ENCODE results near the gene KIRREL2. TPM values are rescaled to one million over a fixed set of nuclear protein-coding genes. Genes with fewer than 3 reads are reported as not detected.
A peak's percentile ranks its signal among the peaks of the same experiment; 100 is the strongest.
"Not testable (repeated sequence)": the region's sequence is repeated elsewhere in the genome, so short reads cannot be mapped to it uniquely, and the experiment has no call there.

Gene KIRREL2
- total RNA-seq, 3 donors from 2014 or later (not counting 1 experiment from before 2014, with no cell fraction given): 0.27 TPM; not detected in 2

DNA sequence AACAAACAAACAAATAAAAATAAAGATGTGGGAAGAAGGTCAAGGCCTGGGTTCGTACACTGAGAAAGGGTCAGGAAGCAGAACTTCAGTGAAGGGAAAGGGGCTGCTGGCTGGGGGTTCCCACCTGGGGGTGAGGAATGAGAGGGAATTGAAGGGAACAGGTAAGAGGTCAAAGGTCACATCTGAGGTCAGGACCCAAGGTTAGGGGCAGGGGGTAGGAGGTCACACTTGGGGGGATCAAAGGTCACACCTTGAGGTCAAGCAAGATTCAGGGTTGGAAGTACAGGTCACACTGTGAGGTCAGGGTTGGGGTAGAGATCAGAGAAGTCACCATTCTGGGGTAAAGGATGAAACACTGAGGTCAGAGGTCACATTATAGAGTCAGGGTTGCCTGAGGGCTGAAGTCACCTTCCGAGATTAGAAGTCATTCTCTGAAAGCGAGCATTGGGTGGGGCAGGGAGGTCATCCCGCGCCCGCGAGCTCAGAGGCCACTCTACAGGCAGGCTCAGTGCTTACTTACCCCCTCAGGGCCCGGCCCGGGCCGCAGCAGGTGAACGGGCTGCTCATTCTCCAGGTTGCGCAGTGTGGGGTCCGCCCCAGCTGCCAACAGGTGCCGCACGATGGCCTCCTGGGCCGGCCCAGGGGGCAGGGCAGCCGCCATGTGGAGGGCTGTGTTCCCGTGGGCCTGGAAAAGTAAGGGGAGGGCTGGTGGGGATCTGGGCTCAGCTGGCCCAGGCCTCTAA, 32.8 kb downstream of the KIRREL2 start:
- peaks cover 18% of the 10 kb centered on the region for H3K36me3 Mint-ChIP-seq
- WGBS (ENCODE audit: insufficient coverage): 97% methylated on average over 18 of the region's 18 CpGs
- H3K27ac Mint-ChIP-seq: peak overlapping the region; percentile 42 to 83

GRCh38 chr19:35890113-35890650, 33.5 kb downstream of the KIRREL2 start:
- no peaks in the 10 kb centered on the region for H3K27me3 ChIP-seq (ENCODE audit: control insufficient read depth, insufficient read depth, low read length)
- ATAC-seq: peak in 1 of 3 donors; percentile 25
- peak overlapping the region in 1 of 2 donors; percentile 76 for H3K27ac Mint-ChIP-seq
- TF ChIP-seq CTCF (IDR thresholded peaks at IDR 0.05): no peak
- H3K27me3 Mint-ChIP-seq (ENCODE audit: low read depth in 2 of 2): no peaks in the 10 kb centered on the region
- WGBS (ENCODE audit: insufficient coverage): 98% methylated on average over 13 of the region's 13 CpGs
- H3K4me3 Mint-ChIP-seq: no peak overlapping the region
- H3K27ac ChIP-seq (ENCODE audit: low read length): no peak overlapping the region
- no peaks in the 10 kb centered on the region for H3K9me3 ChIP-seq (ENCODE audit: control insufficient read depth, insufficient read depth, low read length)
- H3K4me1 ChIP-seq (ENCODE audit: control insufficient read depth, insufficient read depth, low read length): no peaks in the 10 kb centered on the region
- H3K36me3 ChIP-seq (ENCODE audit: control insufficient read depth, insufficient read depth, low read length): peaks cover 66% of the 10 kb centered on the region
- H3K9me3 Mint-ChIP-seq: no peaks in the 10 kb centered on the region
- intact Hi-C loops (cut with micrococcal nuclease): no loop called here
- H3K4me3 ChIP-seq (ENCODE audit: low read length): no peak overlapping the region
- peaks cover 4 to 11% of the 10 kb centered on the region in 2 donors for H3K4me1 Mint-ChIP-seq
- DNase-seq: no peak
- H3K36me3 Mint-ChIP-seq: peaks cover 18% of the 10 kb centered on the region

More for the DNA sequence above, 32.8 kb downstream of the KIRREL2 start:
- Mint-ChIP-seq H3K4me3 (peak overlapping the region; percentile 45), H3K9me3 (no peaks in the 10 kb centered on the region), H3K4me1 (peaks cover 4 to 11% of the 10 kb centered on the region in 2 donors), H3K27me3 (ENCODE audit: low read depth in 2 of 2) (no peaks in the 10 kb centered on the region)
- intact Hi-C loops (cut with micrococcal nuclease): no loop called here
- Histone ChIP-seq H3K4me3 (ENCODE audit: low read length) (no peak overlapping the region), H3K4me1 (ENCODE audit: control insufficient read depth, insufficient read depth, low read length) (no peaks in the 10 kb centered on the region), H3K27ac (ENCODE audit: low read length) (no peak overlapping the region), H3K9me3 (ENCODE audit: control insufficient read depth, insufficient read depth, low read length) (no peaks in the 10 kb centered on the region), H3K27me3 (ENCODE audit: control insufficient read depth, insufficient read depth, low read length) (no peaks in the 10 kb centered on the region), H3K36me3 (ENCODE audit: control insufficient read depth, insufficient read depth, low read length) (peaks cover 64% of the 10 kb centered on the region)
- TF ChIP-seq CTCF (IDR thresholded peaks at IDR 0.05): no peak
- peak in 2 of 3 donors; percentile 24 to 27 for ATAC-seq
- DNase-seq: no peak

DNA sequence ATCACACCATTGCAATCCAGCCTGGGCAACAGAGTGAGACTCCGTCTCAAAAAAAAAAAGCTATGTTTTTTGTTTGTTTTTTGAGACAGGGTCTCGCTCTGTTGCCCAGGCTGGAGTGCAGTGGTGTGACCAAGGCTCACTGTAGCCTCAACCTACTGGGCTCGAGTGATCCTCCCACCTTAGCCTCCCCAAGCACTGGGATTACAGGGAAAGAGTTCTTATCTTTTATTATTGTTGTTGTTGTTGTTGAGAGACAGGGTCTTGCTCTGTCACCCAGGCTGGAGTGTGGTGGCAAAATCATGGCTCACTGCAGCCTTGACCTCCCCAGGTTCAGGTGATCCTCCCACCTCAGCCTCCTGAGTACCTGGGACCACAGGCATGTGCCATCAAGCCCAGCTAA, 35.1 kb downstream of the KIRREL2 start:
- H3K36me3 ChIP-seq (ENCODE audit: control insufficient read depth, insufficient read depth, low read length): peaks cover 78% of the 10 kb centered on the region
- H3K27ac ChIP-seq (ENCODE audit: low read length); H3K4me3 ChIP-seq (ENCODE audit: low read length); H3K27ac Mint-ChIP-seq; H3K27me3 ChIP-seq (ENCODE audit: control insufficient read depth, insufficient read depth, low read length); H3K9me3 Mint-ChIP-seq; H3K27me3 Mint-ChIP-seq (ENCODE audit: low read depth in 2 of 2); H3K4me3 Mint-ChIP-seq; intact Hi-C loops (cut with micrococcal nuclease); ATAC-seq; H3K9me3 ChIP-seq (ENCODE audit: control insufficient read depth, insufficient read depth, low read length); H3K4me1 ChIP-seq (ENCODE audit: control insufficient read depth, insufficient read depth, low read length); DNase-seq: not testable (repeated sequence)
- H3K36me3 Mint-ChIP-seq: peaks cover 18% of the 10 kb centered on the region
- WGBS (ENCODE audit: insufficient coverage): 97% methylated on average over 3 of the region's 3 CpGs
- H3K4me1 Mint-ChIP-seq: peaks cover 11 to 19% of the 10 kb centered on the region in 2 donors

DNA sequence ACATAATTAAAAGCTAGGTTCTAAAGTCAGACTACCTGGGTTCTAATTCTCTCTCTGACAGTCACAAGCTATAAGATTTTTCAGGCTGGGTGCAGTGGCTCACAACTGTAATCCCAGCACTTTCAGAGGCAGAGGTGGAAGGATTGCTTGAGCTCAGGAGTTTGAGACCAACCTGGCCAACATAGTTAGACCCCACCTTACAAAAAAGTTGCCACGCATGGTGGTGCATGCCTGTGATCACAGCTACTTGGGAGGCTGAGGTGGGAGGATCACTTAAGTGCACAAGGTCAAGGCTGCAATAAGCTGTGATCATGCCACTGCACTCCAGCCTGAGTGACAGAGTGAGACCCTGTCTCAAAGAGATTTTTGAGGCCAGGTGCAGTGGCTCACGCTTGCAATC, 37.6 kb downstream of the KIRREL2 start:
- H3K27me3 ChIP-seq (ENCODE audit: control insufficient read depth, insufficient read depth, low read length): no peaks in the 10 kb centered on the region
- intact Hi-C loops (cut with micrococcal nuclease): no loop called here
- DNase-seq: no peak
- Mint-ChIP-seq H3K27ac (no peak overlapping the region), H3K9me3 (no peaks in the 10 kb centered on the region), H3K4me1 (peaks cover 11 to 35% of the 10 kb centered on the region in 2 donors), H3K36me3 (peaks cover 7% of the 10 kb centered on the region), H3K27me3 (ENCODE audit: low read depth in 2 of 2) (no peaks in the 10 kb centered on the region), H3K4me3 (no peak overlapping the region)
- 95% methylated on average over 2 of the region's 2 CpGs for WGBS (ENCODE audit: insufficient coverage)
- peaks cover 65% of the 10 kb centered on the region for H3K36me3 ChIP-seq (ENCODE audit: control insufficient read depth, insufficient read depth, low read length)
- no peak overlapping the region for H3K4me3 ChIP-seq (ENCODE audit: low read length)
- no peaks in the 10 kb centered on the region for H3K9me3 ChIP-seq (ENCODE audit: control insufficient read depth, insufficient read depth, low read length)
- TF ChIP-seq CTCF (IDR thresholded peaks at IDR 0.05): no peak
- ATAC-seq: no peak
- H3K4me1 ChIP-seq (ENCODE audit: control insufficient read depth, insufficient read depth, low read length): peaks cover 32% of the 10 kb centered on the region
- no peak overlapping the region for H3K27ac ChIP-seq (ENCODE audit: low read length)

All from natural killer cell (primary cell).